ENCODE results near the gene OPN1LW.

DNA sequence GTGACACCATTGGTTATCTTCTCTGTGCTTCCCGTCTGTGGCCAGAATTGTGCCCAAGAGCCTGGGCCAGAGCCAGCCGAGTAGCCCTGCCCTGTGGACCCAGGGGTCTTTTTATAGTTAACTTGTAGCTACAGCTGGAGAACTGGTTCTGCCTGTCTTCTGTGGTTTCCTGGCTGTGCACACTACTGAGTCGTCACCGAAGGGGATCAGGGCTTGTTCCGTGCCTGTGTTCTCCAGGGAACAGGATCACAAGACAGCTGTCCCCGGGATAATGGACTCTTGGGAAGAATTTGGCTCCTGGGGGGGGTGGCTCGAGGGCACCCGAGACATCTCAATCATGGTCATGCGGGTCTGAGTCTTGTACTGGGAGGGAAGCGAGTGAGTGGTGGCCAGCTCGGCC lies 22.1 kb upstream of the OPN1LW start:
- TF ChIP-seq, protein P1, sequence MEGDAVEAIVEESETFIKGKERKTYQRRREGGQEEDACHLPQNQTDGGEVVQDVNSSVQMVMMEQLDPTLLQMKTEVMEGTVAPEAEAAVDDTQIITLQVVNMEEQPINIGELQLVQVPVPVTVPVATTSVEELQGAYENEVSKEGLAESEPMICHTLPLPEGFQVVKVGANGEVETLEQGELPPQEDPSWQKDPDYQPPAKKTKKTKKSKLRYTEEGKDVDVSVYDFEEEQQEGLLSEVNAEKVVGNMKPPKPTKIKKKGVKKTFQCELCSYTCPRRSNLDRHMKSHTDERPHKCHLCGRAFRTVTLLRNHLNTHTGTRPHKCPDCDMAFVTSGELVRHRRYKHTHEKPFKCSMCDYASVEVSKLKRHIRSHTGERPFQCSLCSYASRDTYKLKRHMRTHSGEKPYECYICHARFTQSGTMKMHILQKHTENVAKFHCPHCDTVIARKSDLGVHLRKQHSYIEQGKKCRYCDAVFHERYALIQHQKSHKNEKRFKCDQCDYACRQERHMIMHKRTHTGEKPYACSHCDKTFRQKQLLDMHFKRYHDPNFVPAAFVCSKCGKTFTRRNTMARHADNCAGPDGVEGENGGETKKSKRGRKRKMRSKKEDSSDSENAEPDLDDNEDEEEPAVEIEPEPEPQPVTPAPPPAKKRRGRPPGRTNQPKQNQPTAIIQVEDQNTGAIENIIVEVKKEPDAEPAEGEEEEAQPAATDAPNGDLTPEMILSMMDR (conservative IDR thresholded peaks at IDR 0.05; ENCODE audit: low read depth, low read length): no peak
- no peak for TF ChIP-seq EZH2 (IDR thresholded peaks at IDR 0.05; ENCODE audit: low read length, unreplicated experiment)

Data from PC-3 (cell line).